ENCODE measurements around the gene SNX25.

The SNX25 gene

GRCh38 chr4:185380320-185380719 is 170.9 kb downstream of the SNX25 start:
- Histone ChIP-seq H3K36me3 (ENCODE audit: insufficient read depth, insufficient read length, low read length) (no peaks in the 10 kb centered on the region), H3K27me3 (ENCODE audit: insufficient read depth, insufficient read length) (no peaks in the 10 kb centered on the region), H3K9me3 (ENCODE audit: insufficient read depth, low read length) (peaks cover 4% of the 10 kb centered on the region; the same call in 1 of the 2 replicates), H3K9ac (ENCODE audit: insufficient read length, low read depth) (no peak overlapping the region), H3K4me1 (ENCODE audit: insufficient read depth, insufficient read length) (no peaks in the 10 kb centered on the region), H3K4me3 (ENCODE audit: insufficient read length, low read depth) (no peak overlapping the region)
- no peak for TF ChIP-seq YY1 (IDR thresholded peaks at IDR 0.05; ENCODE audit: insufficient read depth, insufficient read length)
- TF ChIP-seq SUZ12 (IDR thresholded peaks at IDR 0.05; ENCODE audit: extremely low read depth, insufficient read depth, insufficient read length) = no peak
- TF ChIP-seq ZNF274 (IDR thresholded peaks at IDR 0.05; ENCODE audit: low read depth, low read length) = no peak
- DNase-seq (ENCODE audit: low read depth, low spot score) = no peak

GRCh38 chr4:185381288-185382196 is 172.1 kb downstream of the SNX25 start:
- Histone ChIP-seq H3K36me3 (ENCODE audit: insufficient read depth, insufficient read length, low read length) (no peaks in the 10 kb centered on the region), H3K4me3 (ENCODE audit: insufficient read length, low read depth) (no peak overlapping the region), H3K4me1 (ENCODE audit: insufficient read depth, insufficient read length) (no peaks in the 10 kb centered on the region), H3K27me3 (ENCODE audit: insufficient read depth, insufficient read length) (no peaks in the 10 kb centered on the region), H3K9me3 (ENCODE audit: insufficient read depth, low read length) (peaks cover 4% of the 10 kb centered on the region; the same call in 1 of the 2 replicates), H3K9ac (ENCODE audit: insufficient read length, low read depth) (no peak overlapping the region)
- no peak for DNase-seq (ENCODE audit: low read depth, low spot score)
- no peak for TF ChIP-seq YY1 (IDR thresholded peaks at IDR 0.05; ENCODE audit: insufficient read depth, insufficient read length)
- no peak for TF ChIP-seq ZNF274 (IDR thresholded peaks at IDR 0.05; ENCODE audit: low read depth, low read length)
- no peak for TF ChIP-seq SUZ12 (IDR thresholded peaks at IDR 0.05; ENCODE audit: extremely low read depth, insufficient read depth, insufficient read length)

DNA sequence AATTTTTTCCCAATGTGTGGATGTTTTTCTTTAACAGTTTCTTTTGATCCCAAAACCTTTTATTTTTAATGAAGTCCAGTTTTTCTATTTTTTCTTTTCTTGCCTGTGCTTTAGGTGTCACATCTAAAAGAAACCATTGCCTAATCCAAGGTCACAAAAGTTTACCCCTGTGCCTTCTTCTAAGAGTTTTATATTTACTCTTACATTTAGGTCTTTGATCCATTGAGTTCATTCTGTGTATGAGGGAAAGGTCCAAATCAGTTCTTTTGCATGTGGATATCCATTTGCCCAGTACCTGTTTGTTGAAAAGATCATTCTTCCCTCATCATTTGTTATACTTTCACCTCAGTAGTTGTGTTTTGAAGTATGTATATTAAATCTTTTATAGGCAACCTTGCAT is 173.4 kb downstream of the SNX25 start:
- Histone ChIP-seq H3K4me3 (ENCODE audit: insufficient read length, low read depth) (no peak overlapping the region), H3K27me3 (ENCODE audit: insufficient read depth, insufficient read length) (no peaks in the 10 kb centered on the region), H3K9ac (ENCODE audit: insufficient read length, low read depth) (no peak overlapping the region), H3K4me1 (ENCODE audit: insufficient read depth, insufficient read length) (no peaks in the 10 kb centered on the region), H3K9me3 (ENCODE audit: insufficient read depth, low read length) (peaks cover 4% of the 10 kb centered on the region; the same call in 1 of the 2 replicates), H3K36me3 (ENCODE audit: insufficient read depth, insufficient read length, low read length) (no peaks in the 10 kb centered on the region)
- TF ChIP-seq YY1 (IDR thresholded peaks at IDR 0.05; ENCODE audit: insufficient read depth, insufficient read length) (no peak), ZNF274 (IDR thresholded peaks at IDR 0.05; ENCODE audit: low read depth, low read length) (no peak), SUZ12 (IDR thresholded peaks at IDR 0.05; ENCODE audit: extremely low read depth, insufficient read depth, insufficient read length) (no peak)
- DNase-seq (ENCODE audit: low read depth, low spot score) = no peak

- Histone ChIP-seq H3K27me3 (ENCODE audit: insufficient read depth, insufficient read length) (no peaks in the 10 kb centered on the region), H3K4me1 (ENCODE audit: insufficient read depth, insufficient read length) (no peaks in the 10 kb centered on the region), H3K9ac (ENCODE audit: insufficient read length, low read depth) (no peak overlapping the region), H3K4me3 (ENCODE audit: insufficient read length, low read depth) (no peak overlapping the region), H3K9me3 (ENCODE audit: insufficient read depth, low read length) (peaks cover 4% of the 10 kb centered on the region; the same call in 1 of the 2 replicates), H3K36me3 (ENCODE audit: insufficient read depth, insufficient read length, low read length) (no peaks in the 10 kb centered on the region)
- DNase-seq (ENCODE audit: low read depth, low spot score) = no peak
- no peak for TF ChIP-seq ZNF274 (IDR thresholded peaks at IDR 0.05; ENCODE audit: low read depth, low read length)
- TF ChIP-seq SUZ12 (IDR thresholded peaks at IDR 0.05; ENCODE audit: extremely low read depth, insufficient read depth, insufficient read length) = no peak
- no peak for TF ChIP-seq YY1 (IDR thresholded peaks at IDR 0.05; ENCODE audit: insufficient read depth, insufficient read length)
These were observed 174.1 kb downstream of the SNX25 start for GRCh38 chr4:185383451-185383850.

GRCh38 chr4:185384061-185384460 is 174.7 kb downstream of the SNX25 start:
- H3K36me3 ChIP-seq (ENCODE audit: insufficient read depth, insufficient read length, low read length) = no peaks in the 10 kb centered on the region
- no peak overlapping the region for H3K9ac ChIP-seq (ENCODE audit: insufficient read length, low read depth)
- no peak for DNase-seq (ENCODE audit: low read depth, low spot score)
- TF ChIP-seq ZNF274 (IDR thresholded peaks at IDR 0.05; ENCODE audit: low read depth, low read length) (no peak), YY1 (IDR thresholded peaks at IDR 0.05; ENCODE audit: insufficient read depth, insufficient read length) (no peak), SUZ12 (IDR thresholded peaks at IDR 0.05; ENCODE audit: extremely low read depth, insufficient read depth, insufficient read length) (no peak)
- H3K4me3 ChIP-seq (ENCODE audit: insufficient read length, low read depth) = no peak overlapping the region
- no peaks in the 10 kb centered on the region for H3K4me1 ChIP-seq (ENCODE audit: insufficient read depth, insufficient read length)
- H3K27me3 ChIP-seq (ENCODE audit: insufficient read depth, insufficient read length) = no peaks in the 10 kb centered on the region
- H3K9me3 ChIP-seq (ENCODE audit: insufficient read depth, low read length) = peaks cover 4% of the 10 kb centered on the region; the same call in 1 of the 2 replicates

- Histone ChIP-seq H3K4me1 (ENCODE audit: insufficient read depth, insufficient read length) (no peaks in the 10 kb centered on the region), H3K36me3 (ENCODE audit: insufficient read depth, insufficient read length, low read length) (no peaks in the 10 kb centered on the region), H3K9ac (ENCODE audit: insufficient read length, low read depth) (no peak overlapping the region), H3K27me3 (ENCODE audit: insufficient read depth, insufficient read length) (no peaks in the 10 kb centered on the region), H3K4me3 (ENCODE audit: insufficient read length, low read depth) (no peak overlapping the region), H3K9me3 (ENCODE audit: insufficient read depth, low read length) (peaks cover 4% of the 10 kb centered on the region; the same call in 1 of the 2 replicates)
- TF ChIP-seq SUZ12 (IDR thresholded peaks at IDR 0.05; ENCODE audit: extremely low read depth, insufficient read depth, insufficient read length) = no peak
- no peak for DNase-seq (ENCODE audit: low read depth, low spot score)
These were observed 175.5 kb downstream of the SNX25 start for GRCh38 chr4:185384930-185385331.

DNA sequence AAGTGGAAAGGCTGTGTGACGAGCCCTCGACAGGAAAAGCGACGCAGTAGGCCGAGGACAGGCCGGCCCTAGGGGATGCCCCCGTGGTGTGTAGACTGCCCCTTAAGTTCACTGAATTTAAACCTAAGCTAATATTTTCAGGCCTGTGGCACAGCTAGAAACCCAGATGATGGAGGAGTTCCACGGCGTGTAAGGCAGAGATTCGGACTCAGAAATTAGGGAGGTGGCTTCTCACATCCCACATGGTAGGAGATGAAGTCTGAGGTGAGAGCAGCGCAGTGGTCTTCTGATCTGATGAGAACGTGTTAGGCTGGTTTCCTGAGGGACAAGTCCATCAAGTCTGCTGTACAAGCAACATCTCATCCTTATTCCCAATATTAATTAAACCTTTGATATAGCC is 178.6 kb downstream of the SNX25 start:
- TF ChIP-seq ZNF274 (IDR thresholded peaks at IDR 0.05; ENCODE audit: low read depth, low read length) = no peak
- TF ChIP-seq SUZ12 (IDR thresholded peaks at IDR 0.05; ENCODE audit: extremely low read depth, insufficient read depth, insufficient read length) = no peak
- no peak for TF ChIP-seq YY1 (IDR thresholded peaks at IDR 0.05; ENCODE audit: insufficient read depth, insufficient read length)
- H3K36me3 ChIP-seq (ENCODE audit: insufficient read depth, insufficient read length, low read length) = no peaks in the 10 kb centered on the region
- H3K9me3 ChIP-seq (ENCODE audit: insufficient read depth, low read length) = no peaks in the 10 kb centered on the region
- no peak overlapping the region for H3K9ac ChIP-seq (ENCODE audit: insufficient read length, low read depth)
- H3K4me3 ChIP-seq (ENCODE audit: insufficient read length, low read depth) = no peak overlapping the region
- no peaks in the 10 kb centered on the region for H3K4me1 ChIP-seq (ENCODE audit: insufficient read depth, insufficient read length)
- no peak for DNase-seq (ENCODE audit: low read depth, low spot score)
- H3K27me3 ChIP-seq (ENCODE audit: insufficient read depth, insufficient read length) = no peaks in the 10 kb centered on the region

Measured in NT2/D1 (cell line).